AG09309 (cell line): ENCODE measurements around the gene KLC1.

Source experiments
- DNase-seq: peaks from one replicate; pipeline ENCODE4 v3.0.0-alpha.2; 2010; ENCODE audit warnings: low read depth
- H3K4me3 ChIP-seq: 2 replicates; pipeline ENCODE4 v1.5.1; 2011; ENCODE audit warnings: mild to moderate bottlenecking, low read depth, low read length, moderate library complexity; ENCODE audit not compliant: control insufficient read depth
- CTCF ChIP-seq: IDR thresholded peaks from 2 replicates; pipeline ENCODE4 v1.5.1; 2011; ENCODE audit warnings: mild to moderate bottlenecking, low read depth, low read length, inconsistent platforms; ENCODE audit not compliant: insufficient read depth, control insufficient read depth; ENCODE audit errors: missing control alignments

The KLC1 gene

GRCh38 chr14:103656031-103656755 lies 27.2 kb downstream of the KLC1 start:
- no peak for DNase-seq
- no peak overlapping the region for H3K4me3 ChIP-seq
- no peak for TF ChIP-seq CTCF

GRCh38 chr14:103656756-103657133 lies 27.7 kb downstream of the KLC1 start:
- DNase-seq = no peak
- TF ChIP-seq CTCF = no peak
- H3K4me3 ChIP-seq = no peak overlapping the region

- TF ChIP-seq CTCF = no peak
- peak; percentile 68 for DNase-seq
- H3K4me3 ChIP-seq = no peak overlapping the region
These were observed 28.5 kb downstream of the KLC1 start for GRCh38 chr14:103657471-103657870.

DNA sequence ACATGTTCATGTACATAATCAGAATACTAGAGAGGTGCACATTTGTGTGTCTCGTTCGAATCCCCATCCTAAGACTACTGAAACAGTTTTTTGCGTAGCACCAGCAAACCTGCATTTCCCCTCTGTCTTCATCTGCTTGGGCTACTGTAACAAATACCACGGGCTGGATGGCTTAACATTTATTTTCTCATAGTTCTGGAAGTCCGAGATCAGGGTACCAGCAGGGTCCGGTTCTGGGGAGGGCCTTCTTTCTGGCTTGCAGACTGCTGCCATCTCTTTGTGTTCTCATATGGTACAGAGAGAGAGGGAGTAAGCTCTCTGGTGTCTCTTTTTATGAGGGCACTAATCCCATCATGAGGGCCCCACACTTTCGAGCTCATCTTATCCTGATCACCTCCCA lies 30.6 kb downstream of the KLC1 start:
- no peak for TF ChIP-seq CTCF
- H3K4me3 ChIP-seq = no peak overlapping the region
- no peak for DNase-seq

GRCh38 chr14:103662029-103662428 lies 33.0 kb downstream of the KLC1 start:
- no peak for TF ChIP-seq CTCF
- no peak overlapping the region for H3K4me3 ChIP-seq

DNA sequence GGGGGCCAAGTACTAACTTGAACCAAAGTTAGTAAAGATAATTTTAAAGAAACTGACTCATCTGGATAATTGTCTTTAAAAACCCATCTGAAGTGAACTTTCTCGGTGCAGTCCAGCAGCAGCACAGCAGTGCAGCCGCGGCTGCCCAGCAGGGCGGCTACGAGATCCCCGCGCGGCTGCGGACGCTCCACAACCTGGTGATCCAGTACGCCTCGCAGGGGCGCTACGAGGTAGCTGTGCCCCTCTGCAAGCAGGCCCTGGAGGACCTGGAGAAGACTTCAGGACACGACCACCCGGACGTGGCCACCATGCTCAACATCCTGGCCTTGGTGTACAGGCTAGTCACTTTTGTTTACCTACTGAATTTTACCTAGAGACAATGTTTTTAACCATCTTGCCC lies 33.6 kb downstream of the KLC1 start:
- DNase-seq = no peak
- TF ChIP-seq CTCF = no peak
- H3K4me3 ChIP-seq = no peak overlapping the region

More at GRCh38 chr14:103662029-103662428, 33.0 kb downstream of the KLC1 start:
- no peak for DNase-seq
